SK-N-SH (cell line): ENCODE data around the gene GUCD1.

ENCODE experiments used
- CTCF ChIP-seq: fragments of 200-600 bp; sonication (generic); IDR thresholded peaks from 2 replicates; pipeline ENCODE4 v1.6.1; 2017; ENCODE audit warnings: antibody characterized with exemption, mild to moderate bottlenecking, moderate library complexity
- GABPA ChIP-seq: IDR thresholded peaks from 2 replicates; pipeline ENCODE4 v1.4.0; 2012; ENCODE audit warnings: low read depth, mild to moderate bottlenecking

- TF ChIP-seq GABPA (no peak), CTCF (no peak)
Measured at GRCh38 chr22:24567668-24568067, 12.7 kb upstream of the GUCD1 start.
